Kidney (tissue), 2 donors: ENCODE data around the gene MACC1. TPM values are rescaled to one million over a fixed set of nuclear protein-coding genes. Genes with fewer than 3 reads are reported as not detected.

Experiments used
- polyA plus RNA-seq: library from polyadenylated mRNA; stranded (reverse); fragments of 350-450 nt; fragmentation: Illumina TruSeq; extraction: RNeasy Lipid Tissue Mini Kit (QIAGEN cat#74804); gene quantifications from one replicate; pipeline ENCODE4 v1.2.3, GENCODE V29; 2014; ENCODE audit warnings: low read depth, low replicate concordance; ENCODE audit not compliant: insufficient read depth
- total RNA-seq: library from RNA; stranded (reverse); fragmentation: NEBNext Ultra II Directional; extraction: Animal tissue kit (Norgen Biotek cat#: 25700); gene quantifications from one replicate; pipeline ENCODE4 v1.2.1, GENCODE V29; 2021
- donor health status: DM: yes; HTN: yes; CAD: no.

The MACC1 gene
- total and polyA plus RNA-seq, 2 donors from 2014 or later = 3.7 to 72.6 TPM

Other genes with a start within 250 kb of the MACC1 start
- gene ITGB8, start 113.5 kb upstream of the MACC1 start, total RNA-seq = 213 TPM
- gene ITGB8, start 113.5 kb upstream of the MACC1 start, polyA plus RNA-seq = 10.3 TPM